DMS 273 (cell line): ENCODE measurements around the gene MTMR12.
A peak's percentile ranks its signal among the peaks of the same experiment; 100 is the strongest.

Source experiments
- DNase-seq: peaks from one replicate; lab custom pipeline; 2025; ENCODE audit not compliant: unreplicated experiment; lab: John Stamatoyannopoulos, UW

The MTMR12 gene

DNA sequence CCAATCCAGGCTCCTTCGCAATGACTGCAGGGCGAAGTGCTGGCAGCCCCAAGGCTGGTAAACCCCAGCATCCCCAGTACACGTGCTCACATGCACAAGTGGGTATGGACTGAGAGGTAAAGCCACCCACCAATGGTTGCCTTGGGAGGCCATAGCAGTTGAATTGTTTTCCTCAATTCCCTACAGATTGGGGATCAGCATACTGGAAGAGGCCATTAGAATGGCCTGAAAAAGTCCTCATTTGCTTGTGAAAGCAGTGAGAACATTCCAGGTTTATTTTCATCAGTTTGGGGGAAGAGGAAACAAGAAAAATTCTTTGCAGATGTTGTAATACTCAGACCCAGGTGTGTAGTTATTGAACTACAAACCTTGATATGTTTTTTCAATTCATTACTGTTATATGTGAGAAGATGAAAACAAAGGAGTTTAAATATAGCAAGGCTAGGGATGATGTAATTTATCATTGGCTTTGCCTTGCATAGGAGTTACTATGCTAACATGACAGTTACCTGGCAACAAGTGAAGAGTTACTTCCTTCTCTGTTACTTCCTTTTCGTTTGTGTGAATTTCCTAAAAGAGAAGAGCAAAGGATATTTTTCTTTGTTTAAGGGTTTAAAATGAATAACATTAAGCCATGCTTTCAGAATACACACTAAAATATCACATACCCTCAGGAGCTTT, 36.4 kb downstream of the MTMR12 start:
- peak; percentile 35 for DNase-seq

DNA sequence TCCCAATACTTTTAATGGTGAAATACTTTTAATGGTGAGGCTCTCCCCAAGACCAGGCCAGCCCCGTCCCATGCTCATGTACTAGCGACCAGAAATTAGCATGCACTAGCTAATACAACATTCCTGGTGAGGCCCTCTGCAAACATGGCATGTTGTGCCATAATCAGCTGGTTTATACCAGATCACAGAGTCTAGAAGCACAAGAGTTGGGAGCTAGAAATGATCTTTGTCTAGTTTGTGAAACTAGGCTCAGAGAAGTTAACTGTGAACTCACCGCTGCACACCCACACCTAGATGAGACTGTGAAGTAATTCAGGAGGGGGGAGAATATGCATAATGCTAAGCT, 37.4 kb downstream of the MTMR12 start:
- no peak for DNase-seq

DNA sequence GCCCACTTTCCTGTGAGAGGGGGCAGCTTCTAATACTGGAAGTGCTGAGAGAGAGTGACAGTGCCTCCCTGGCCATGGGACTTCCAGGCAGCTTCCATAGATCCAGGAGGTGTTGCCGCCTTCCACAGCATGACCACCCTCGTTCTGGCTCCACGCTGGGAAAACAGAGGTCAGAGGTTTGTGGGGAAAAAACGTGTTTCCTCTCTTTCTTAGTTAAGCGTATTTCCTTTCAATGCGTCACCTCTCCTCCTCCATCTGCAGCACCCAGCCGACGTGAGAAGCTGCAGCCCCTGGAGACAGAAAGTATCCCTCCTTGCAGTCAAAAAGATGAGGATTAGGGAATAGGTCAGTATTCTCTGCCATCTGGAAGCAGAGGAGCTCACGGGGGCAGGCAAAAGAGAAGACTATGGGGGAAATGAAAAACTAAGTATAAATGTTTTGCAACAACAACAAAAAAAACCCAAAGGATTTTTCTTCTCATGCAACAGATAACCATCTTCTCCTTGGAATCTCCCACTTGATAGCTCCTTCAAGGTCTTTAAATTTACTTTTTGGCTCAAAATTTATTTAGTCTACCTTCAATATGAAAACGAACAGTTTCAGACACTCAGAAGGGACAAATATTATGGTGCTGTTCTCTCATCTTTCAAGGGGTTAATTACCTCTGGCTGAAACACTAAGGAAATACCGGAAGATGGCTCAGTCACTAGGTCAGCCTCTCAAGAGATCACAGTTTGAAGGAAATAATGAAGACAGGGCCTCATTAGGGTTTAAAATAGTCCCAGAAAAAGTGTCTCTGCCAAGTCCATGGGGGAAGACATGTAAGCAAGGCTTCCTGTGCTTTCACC, 38.0 kb downstream of the MTMR12 start:
- DNase-seq = no peak

DNA sequence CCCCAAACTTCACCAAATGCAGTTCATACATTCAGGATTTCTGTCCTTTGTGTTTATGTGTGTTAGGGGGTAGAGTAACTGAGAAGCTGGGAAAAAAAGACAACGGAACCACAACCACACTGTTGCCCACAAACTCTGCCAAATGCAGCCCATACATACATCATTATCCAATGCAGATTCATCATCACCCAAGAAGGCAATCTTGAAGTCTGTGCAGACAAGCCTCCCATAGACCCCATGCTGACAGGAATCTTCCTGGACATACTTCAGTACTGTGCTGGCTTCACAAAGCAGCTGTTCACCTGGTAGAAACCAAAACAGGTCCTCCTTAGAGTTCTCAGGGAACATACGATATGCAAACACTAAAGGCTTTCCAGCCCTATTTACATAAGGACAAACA, 38.9 kb downstream of the MTMR12 start:
- no peak for DNase-seq

DNA sequence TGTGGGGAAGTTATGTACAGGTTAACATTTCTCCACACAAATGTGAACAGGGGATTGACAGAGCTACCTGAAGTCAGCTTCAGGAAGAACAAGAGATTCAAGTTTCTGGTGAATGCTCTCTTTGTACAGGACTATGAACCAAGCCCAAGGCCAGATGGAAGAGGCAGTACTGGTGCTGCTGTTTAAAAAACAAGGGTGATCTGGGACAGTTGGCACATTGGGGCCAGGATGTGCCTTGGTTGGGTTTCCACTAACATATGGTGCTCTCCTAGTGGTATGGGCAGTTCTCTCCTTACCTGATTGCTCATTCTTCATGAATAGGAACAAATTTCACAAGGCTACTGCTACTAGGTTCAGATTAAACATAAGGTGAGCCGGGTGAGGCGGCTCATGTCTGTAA, 40.0 kb downstream of the MTMR12 start:
- DNase-seq = peak; percentile 69

DNA sequence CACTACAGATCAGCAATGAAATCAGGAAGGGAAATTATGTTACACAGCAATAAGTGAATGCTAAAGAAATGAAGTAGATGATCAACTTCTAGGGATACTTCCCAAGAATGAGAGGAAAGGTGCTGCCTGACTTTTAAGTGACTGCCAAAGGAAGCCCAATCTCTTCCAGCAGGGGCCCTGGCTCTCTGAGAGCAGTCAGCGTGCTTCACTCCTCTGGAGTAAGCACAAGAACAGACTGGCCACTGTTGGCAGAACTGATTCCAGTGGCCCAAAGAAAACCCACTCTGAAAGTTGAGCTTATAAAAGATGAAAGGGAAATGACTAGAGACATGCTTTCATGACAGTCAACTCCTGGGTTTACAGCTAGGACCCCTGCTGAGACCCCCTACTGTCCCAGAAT, 41.8 kb downstream of the MTMR12 start:
- DNase-seq = no peak

DNA sequence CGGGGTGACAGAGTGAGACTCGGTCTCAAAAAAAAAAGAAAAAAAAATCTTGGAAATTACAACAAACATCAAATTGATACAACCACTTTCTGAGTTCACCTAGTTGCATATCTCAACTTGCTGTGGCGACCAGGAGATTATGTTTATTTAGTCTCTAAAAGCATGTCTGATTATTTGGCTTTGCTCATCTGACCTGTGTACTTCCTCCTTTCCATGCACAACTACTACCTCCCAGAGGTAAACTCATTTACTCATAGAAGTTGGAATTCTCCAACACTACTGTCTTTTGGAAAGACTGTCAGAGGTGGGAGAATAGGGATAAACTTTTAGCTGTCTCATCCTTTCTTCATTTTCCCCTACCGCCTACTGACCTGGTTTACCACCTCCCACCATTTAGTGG, 42.6 kb downstream of the MTMR12 start:
- no peak for DNase-seq

DNA sequence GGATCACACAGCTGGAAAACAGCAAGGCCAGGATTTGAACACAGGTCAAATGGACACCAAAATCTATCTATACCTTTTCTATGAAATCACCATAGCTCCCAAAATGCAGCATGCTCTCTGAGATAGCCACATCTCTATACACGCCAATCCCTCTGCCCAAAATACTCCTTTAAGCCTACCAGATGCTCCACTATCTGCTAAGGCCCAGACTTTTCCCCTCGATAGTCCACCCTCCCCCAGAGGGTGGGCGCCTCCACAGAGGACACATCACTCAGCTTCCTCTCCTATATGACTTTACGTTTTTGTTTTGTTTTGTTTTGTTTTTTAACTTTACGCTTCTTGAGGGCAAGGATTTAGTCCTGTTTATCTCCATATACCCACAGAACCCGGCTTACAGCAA, 46.8 kb downstream of the MTMR12 start:
- peak; percentile 28 for DNase-seq

DNA sequence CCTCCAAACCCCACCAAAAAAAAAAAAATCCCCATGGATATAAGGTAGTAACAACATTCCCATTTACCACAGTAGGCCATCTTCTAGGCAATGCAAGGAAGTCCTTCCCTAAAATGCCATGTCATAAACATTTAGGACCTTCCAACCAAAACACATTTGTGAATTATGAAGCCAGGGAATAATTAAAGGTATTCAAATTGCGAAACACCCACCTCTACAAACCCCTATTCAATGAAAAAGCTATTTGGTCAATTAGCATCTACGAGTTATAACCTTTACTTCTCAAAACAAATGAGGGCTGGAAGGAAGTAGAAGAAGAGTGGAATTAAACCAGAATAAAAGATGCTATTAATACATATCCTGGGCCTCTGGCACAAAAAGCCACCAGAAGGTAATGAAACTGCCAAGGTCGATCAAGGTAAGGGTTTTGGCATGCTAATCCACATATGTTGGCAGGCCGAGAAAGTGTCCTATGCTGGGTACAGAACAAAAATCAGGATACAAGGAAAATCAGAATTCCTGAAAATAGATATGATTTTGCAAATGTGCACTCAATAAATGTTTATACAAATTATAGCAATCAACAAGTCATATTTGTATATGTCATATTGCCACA, 47.7 kb downstream of the MTMR12 start:
- DNase-seq = peak; percentile 62

DNA sequence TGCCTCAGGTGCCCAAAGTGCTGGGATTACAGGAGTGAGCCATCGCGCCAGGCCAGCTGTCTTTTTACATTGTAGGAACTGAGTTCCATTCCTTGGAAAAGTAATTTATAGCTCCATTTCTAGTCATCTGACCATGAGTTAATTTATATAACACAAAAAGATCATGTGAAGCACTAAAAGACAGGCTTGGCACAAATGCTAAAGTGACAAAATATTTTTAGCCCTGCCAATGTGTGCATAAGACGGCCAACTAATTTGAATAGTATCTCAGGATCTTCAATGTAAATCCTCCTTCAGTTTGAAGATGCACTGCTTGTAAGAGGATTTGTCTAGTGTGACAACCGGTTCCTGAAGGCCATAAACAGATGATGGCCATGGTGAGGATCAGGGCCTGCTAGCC, 49.1 kb downstream of the MTMR12 start:
- DNase-seq = no peak

DNA sequence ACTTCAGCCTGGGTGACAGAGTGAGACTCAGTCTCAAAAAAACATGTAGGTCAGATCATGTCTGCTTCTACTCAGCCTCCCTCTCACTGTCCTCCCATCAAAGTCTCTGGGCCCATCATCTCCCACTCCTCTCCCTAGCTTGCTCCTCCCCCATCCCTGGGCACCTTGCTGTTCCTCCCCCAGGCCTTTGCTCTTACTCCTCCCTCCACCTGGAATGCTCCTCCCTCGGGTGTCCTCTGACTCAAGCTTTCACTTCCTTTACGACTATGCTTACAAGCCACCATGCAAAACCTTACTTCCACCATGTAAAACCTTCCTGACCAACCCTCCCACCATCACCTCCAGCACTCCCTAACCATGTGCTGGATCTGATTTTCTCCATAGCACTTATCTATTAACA, 51.5 kb downstream of the MTMR12 start:
- DNase-seq = no peak

DNA sequence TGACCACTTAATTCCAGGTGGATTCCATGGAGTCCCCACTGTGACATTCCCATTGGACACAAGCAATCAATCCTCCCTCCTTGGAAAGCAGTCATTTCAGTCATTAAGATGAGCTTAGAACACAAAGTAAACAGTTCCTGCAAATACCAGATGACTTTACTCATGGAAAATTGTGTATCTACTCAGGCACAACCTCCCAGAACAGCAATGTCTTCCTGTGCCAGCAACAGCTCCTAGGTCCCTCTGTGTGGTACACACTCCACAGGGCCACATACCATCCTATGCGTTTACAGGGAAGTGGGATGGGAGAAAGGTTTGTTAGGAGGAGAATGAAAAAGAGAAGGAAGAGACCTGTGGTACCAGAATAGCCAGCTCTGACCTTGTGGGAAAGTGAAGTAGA, 53.7 kb downstream of the MTMR12 start:
- no peak for DNase-seq

DNA sequence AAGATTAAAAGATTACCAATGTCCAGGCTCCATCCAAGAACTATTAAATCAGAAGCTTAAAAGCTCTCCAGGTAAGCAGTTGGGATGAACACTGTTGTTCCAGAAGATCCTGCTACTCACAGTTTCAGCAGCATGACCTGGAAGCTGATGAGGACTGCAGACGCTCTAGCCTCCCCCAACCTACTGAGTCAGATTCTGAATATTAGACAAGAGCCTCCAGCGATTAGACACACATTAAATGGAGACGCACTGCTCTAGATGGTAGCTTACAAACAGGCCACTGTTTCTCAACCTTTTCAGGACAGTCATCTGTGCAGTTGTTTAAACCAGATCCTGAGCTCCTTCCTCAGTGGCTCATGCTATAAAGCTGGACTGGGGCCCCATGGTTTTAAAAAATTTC, 54.3 kb downstream of the MTMR12 start:
- DNase-seq = no peak

DNA sequence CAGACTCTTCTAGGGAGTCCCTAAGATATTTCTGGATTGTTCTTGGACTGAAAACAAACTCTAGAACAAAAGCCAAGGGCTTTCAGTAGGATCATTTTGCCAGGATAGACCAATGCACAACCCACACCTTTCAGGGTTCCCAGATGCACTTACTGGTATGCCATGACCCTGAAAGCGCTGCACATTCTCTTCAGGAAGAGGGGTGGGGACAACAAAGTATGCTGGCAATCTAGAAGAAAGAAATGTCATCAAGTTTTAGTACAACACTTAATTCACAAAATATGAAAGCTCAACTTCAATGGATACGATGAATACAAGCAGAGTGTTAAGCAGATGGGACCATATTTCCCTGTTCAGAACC, 57.2 kb downstream of the MTMR12 start:
- DNase-seq = no peak

DNA sequence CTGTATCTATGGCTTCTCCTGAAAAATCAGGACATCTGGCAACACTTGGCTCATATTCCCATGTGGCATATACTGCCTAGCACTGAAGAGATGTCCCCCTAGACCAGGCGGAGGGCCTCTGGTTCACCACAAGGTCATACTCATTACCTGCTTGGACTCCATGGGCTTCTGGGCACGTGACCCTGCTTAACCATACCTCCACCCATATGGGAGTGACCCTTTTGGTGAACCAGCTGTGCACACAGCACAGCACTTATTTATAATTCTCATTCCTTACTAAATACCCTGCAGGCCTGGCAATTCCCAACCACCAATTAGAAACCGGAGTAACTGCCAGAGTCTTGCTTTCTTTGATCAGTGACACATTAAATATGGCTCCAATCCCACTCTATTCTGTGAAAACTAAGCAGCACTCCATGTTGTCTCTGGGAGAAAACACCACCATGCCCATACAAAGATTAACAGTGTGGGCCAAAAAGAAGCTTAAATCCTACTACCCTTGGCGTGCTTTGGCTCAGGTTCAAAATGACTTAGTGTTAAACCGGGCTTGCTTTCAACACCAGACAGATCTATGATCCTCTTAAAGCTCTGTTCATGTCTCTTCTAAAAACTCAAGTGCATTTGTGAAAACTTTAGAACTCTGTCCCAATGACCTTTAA, 57.7 kb downstream of the MTMR12 start:
- peak; percentile 73 for DNase-seq

DNA sequence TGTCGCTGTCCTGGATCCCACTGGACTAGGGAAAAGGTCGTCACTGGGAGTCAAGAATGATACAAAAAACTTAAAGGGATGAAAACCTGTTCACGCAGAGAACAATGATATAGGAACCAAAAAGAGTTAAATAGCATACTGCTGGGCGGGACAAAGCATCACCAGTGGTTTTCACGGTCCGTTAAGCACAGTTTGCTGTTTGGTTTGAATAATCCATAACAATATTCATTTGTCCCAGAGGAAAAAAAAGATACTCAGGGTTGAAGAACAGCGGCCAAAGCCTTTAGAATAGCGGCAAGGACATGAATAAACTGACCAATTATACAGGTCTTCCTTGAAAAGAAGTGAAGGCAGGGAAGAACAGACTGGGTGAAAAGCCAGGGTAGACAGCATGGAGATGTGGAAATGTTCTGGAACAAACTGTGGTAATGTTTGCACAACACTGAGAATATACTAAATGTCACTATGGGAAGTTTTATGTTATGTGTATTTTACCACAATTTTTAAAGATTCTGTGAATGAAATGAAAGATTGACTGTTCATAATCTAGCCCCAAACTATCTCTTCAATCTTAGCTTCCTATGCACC, 60.8 kb downstream of the MTMR12 start:
- DNase-seq = no peak

DNA sequence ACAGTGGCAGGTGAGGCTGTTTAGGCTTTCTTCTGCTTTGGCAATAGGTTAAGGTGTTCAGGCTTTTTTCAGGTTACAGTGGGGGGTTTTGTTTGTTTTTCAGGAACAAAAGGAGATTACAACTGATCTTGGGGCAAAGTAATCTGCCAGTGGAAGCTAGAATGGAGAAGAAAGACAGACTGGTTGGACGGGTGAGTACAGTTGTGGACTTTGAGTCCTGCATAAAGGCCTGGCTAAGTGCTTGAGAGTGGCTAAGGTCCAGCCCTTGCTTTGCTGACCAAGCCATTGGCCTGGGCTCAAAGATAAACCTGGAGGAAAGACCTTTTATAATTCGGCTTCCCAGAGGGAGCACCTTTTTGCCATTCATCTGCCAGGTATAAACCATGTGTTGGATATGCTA, 63.1 kb downstream of the MTMR12 start:
- DNase-seq = no peak

DNA sequence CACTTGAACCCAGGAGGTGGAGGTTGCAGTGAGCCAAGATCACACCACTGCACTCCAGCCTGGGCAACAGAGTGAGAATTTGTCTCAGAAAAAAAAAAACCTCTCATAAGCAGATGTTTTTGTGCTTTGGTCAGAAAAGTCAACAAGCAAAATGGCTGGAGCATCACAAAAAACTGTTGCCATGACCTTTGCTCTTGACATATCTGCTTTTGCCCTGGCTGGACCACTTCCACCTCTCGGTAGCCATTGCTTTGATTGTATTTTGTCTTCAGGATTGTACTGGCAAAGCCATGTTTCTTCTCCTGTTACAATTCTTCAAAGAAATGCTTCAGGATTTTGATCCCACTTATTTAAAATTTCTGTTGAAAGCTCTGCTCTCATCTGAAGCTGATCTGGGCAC, 67.0 kb downstream of the MTMR12 start:
- no peak for DNase-seq

DNA sequence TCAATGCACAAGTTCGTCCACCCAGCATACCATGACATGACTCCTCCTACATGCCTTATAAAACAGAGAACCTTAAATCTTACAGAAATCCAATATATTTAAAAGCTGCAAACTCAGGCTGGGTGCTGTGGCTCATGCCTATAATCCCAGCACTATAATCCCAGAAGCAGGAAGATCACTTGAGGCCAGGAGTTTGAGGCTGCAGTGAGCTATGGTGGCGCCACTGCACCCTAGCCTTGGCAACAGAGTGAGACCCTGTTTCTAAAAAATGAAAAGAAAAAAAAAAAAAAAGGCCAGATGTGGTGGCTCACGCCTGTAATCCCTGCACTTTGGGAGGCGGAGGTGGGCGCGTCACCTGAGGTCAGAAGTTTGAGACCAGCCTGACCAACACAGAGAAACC, 68.7 kb downstream of the MTMR12 start:
- no peak for DNase-seq

DNA sequence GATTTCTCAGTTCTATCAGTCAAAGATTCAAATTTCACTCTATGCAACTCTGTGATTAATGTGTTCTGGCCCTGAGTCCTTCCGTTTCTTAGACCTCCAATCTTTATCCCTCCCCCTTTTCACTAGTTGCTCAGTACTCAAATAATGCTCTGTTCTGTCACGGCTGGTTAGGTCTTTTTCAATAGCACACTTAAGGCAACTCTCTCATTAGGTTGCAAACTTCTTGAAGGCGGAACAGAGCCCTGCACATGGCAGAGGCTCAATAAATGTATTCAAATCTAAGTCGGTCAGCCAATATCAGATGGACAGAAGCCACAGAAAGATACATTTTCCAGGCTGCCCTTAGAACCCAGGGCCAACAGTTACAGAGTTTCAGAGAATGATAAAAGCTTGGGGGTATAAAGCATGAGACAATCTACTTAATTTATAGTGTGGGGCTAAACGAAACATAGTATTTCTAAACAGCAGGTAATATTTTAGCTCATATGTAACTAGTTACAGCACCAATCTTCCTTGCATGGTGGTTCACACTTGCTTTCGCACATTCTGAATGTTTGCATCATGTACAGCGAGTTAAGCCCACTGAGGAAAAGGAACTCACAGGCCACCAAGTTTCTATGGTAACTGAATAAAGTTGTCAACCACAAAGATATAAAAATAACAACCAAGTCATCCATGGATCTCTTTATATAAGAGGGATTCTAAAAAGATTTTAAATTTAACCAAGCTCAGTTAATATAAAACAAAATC, 71.5 kb downstream of the MTMR12 start:
- no peak for DNase-seq

DNA sequence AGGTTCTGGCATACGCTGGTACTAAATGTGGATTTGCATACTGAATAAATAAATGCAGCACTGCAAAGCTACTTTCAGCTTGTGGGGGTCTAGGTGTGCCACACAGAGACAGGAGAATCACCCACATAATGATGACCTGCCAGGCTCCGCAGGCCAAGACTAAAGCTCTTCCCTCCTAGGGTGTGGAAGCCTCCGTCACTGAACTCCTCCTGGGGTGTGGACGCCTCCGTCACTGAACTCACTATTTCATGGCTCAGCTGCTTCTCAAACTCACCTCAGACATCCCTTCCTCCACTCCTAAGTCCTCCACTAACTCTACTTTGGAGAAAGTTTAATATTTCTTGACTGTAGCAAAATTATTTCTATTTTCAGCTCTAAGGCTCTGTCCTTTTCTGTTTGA, 73.4 kb downstream of the MTMR12 start:
- no peak for DNase-seq
